HG03196 (cell line): Measurements from ENCODE around the gene NGF.

Experiments used
- ATAC-seq: cut with Tn5 transposase; IDR thresholded peaks from one replicate; pipeline ENCODE4 v1.9.1; 2021; ENCODE audit not compliant: unreplicated experiment

Gene NGF

GRCh38 chr1:115337276-115337632 lies 795 bp downstream of the NGF start:
- no peak for ATAC-seq

- no peak for ATAC-seq
Measured at GRCh38 chr1:115336741-115337140, 1.3 kb downstream of the NGF start.

GRCh38 chr1:115332813-115333608 lies 5.0 kb downstream of the NGF start:
- no peak for ATAC-seq

GRCh38 chr1:115331558-115332331 lies 6.3 kb downstream of the NGF start:
- ATAC-seq = no peak

- ATAC-seq = no peak
Measured at GRCh38 chr1:115330480-115331013, 7.5 kb downstream of the NGF start.

- no peak for ATAC-seq
Measured at GRCh38 chr1:115329965-115330364, 8.1 kb downstream of the NGF start.

- no peak for ATAC-seq
Measured at GRCh38 chr1:115327270-115327669, 10.8 kb downstream of the NGF start.

- ATAC-seq = no peak
Measured at GRCh38 chr1:115326419-115326818, 11.6 kb downstream of the NGF start.

GRCh38 chr1:115325874-115326273 lies 12.2 kb downstream of the NGF start:
- no peak for ATAC-seq

- no peak for ATAC-seq
Measured at GRCh38 chr1:115324649-115325420, 13.2 kb downstream of the NGF start.

GRCh38 chr1:115323366-115324004 lies 14.6 kb downstream of the NGF start:
- no peak for ATAC-seq

GRCh38 chr1:115322631-115323030 lies 15.4 kb downstream of the NGF start:
- no peak for ATAC-seq

- ATAC-seq = no peak
Measured at GRCh38 chr1:115320377-115320776, 17.7 kb downstream of the NGF start.

- no peak for ATAC-seq
Measured at GRCh38 chr1:115319706-115320105, 18.3 kb downstream of the NGF start.

GRCh38 chr1:115317101-115318012 lies 20.7 kb downstream of the NGF start:
- no peak for ATAC-seq

- ATAC-seq = no peak
Measured at GRCh38 chr1:115314765-115315164, 23.3 kb downstream of the NGF start.

- ATAC-seq = no peak
Measured at GRCh38 chr1:115314092-115314491, 24.0 kb downstream of the NGF start.

GRCh38 chr1:115313182-115313581 lies 24.9 kb downstream of the NGF start:
- no peak for ATAC-seq

- ATAC-seq = no peak
Measured at GRCh38 chr1:115312742-115313141, 25.3 kb downstream of the NGF start.

- ATAC-seq = no peak
Measured at GRCh38 chr1:115311474-115311989, 26.5 kb downstream of the NGF start.
